ENCODE data around the gene RARRES2.
A peak's percentile ranks its signal among the peaks of the same experiment; 100 is the strongest.

- TF ChIP-seq CTCF (IDR thresholded peaks at IDR 0.05), result peak in 4 of 6 experiments; percentile 39 to 76 (median 69)
- no peak for TF ChIP-seq POLR2A (IDR thresholded peaks at IDR 0.05)
These were observed 47.5 kb upstream of the RARRES2 start for GRCh38 chr7:150388709-150389531.

Data from Peyer's patch (tissue), 4 donors.